GM18867 (cell line): ENCODE data around the gene DCBLD2.
"Not testable (repeated sequence)": the region's sequence is repeated elsewhere in the genome, so short reads cannot be mapped to it uniquely, and the experiment has no call there.

ENCODE experiments used
- ATAC-seq: cut with Tn5 transposase; IDR thresholded peaks from one replicate; pipeline ENCODE4 v1.9.1; 2021; ENCODE audit warnings: mild to moderate bottlenecking, moderate library complexity; ENCODE audit not compliant: unreplicated experiment

DCBLD2 gene

DNA sequence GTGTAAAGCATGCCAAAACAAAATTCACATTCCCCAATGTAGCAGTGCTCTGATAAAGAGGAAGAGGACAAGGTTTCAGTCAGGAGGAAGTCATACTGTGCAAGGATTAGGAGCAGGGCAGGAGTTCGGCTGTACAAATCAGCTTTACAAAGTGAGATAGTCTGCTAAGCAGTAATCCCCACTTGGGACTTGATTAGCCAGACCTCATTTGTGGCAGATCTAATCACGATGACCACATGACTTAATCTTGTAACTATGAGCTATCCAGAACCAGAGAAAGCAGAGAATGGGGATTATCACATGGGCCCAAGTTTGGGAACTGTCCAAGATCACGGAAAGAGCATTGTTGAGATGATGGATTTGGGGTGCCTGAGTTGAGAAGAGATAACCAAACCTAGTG is 7.8 kb downstream of the DCBLD2 start:
- ATAC-seq: no peak

DNA sequence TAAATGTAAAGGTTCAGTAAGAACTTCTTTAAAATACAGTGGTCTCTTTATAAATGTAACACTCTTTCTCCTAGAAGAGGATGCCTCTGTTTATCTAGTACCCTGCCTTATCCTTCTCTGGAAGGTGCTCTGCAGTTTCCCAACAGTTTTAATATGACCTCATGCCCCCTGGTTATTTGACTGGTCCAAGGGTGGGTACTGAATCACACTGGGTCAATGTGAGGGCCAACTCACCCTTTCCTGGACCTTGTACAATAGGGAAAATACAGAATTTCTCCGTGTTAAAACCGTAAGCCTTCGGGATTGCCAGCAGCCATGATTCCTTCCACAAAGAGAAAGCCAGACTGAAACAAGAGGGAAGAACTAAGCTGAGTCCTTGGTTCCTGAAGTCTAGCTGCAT is 9.2 kb downstream of the DCBLD2 start:
- no peak for ATAC-seq

GRCh38 chr3:98890965-98891910 is 10.3 kb downstream of the DCBLD2 start:
- ATAC-seq: no peak

DNA sequence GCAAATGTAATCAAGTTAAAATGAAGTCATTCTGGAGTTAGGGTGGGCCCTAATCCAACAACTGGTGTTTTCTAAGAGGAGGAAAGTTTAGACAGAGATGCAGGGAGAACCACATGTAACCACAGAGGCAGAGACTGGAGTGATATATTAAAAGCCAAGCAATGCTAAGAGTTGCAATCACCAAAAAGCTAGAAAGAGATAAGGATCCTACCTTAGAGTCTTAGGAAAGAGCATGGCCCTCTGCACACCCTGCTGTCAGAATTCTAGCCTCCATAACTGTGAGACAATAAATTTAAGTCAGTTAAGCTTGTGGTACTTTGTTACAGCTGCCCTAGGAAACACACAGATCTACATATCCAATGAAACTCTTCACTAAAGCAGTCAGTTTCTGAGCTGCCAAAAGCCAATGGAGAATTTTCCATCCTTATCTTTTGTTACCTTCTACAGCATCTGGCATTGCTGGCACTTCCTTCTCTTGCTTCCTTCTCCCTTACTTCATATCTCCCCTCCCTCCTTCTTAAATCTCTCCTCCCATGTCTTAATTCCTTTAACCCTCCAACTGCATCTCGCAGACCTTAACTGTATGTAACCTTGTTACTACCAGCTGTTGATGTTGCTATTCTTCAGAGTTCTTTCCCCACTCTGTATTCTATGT is 11.2 kb downstream of the DCBLD2 start:
- ATAC-seq: no peak

DNA sequence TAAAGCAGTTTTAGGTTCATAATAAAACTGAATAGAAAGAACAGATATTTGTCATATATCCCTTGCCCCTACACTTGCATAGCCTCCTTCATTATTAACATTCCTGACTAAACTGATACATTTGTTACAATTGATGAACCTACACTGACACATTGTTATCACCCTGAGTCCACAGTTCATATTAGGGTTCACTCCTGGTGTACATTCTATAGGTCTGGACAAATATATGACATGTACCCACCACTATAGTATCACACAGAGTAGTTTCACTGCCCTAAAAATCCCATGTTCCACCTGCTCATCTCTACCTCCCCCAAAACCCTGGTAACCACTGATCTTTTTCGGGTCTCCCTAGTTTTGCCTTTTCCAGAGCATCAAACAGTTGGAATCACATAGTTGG is 13.8 kb downstream of the DCBLD2 start:
- no peak for ATAC-seq

- ATAC-seq: no peak
Measured at GRCh38 chr3:98886525-98886924, 15.0 kb downstream of the DCBLD2 start.

DNA sequence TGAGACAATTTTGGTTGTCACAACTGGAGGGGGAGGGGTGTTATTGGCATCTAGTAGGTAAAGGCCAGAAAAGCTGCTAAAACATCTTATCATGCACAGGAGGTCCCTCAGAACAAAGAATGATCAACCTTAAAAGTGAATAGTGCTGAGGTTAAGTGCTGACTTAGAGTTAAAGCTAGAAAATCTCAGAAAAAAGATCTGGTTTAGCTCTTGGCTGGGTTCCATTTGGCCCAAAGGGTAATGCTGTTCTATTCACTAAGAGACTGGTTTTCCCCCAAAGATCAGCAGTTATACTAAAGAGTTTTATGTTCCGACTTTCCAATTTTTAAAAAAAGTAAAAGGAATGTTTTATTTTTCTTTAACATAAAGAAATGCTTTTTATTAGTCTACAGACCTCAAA is 15.6 kb downstream of the DCBLD2 start:
- ATAC-seq: no peak

DNA sequence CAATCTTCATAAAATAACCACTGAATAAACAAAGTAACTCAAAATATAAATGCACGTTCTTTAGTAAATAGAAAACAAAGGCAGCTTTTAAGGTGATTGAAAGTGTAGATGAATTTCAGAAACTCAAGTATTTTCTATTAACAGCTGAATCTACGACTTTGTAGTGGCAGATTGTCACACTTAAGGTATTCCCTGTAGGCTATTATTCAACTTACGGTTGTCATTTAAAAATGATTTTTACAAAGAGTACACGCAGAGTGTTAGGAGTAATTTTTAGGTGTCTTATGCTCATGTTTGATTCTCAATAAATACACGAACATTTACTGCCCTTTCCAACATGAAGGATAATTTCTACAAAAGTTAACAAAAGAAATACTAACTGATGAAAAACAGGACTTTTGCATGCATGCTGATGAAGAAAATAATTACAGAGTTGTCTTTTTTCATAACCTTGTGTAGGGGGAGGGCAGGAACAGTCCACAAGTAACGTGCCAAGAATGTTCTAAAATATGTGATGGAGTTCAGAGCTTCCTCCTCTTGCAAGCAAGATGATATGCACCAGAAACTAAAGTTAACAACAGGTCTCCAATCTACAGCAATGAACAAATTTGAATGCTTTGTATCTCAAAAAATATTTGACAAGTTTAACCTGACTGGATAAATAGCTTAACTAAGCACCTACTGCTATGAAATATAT is 16.7 kb downstream of the DCBLD2 start:
- ATAC-seq: no peak

DNA sequence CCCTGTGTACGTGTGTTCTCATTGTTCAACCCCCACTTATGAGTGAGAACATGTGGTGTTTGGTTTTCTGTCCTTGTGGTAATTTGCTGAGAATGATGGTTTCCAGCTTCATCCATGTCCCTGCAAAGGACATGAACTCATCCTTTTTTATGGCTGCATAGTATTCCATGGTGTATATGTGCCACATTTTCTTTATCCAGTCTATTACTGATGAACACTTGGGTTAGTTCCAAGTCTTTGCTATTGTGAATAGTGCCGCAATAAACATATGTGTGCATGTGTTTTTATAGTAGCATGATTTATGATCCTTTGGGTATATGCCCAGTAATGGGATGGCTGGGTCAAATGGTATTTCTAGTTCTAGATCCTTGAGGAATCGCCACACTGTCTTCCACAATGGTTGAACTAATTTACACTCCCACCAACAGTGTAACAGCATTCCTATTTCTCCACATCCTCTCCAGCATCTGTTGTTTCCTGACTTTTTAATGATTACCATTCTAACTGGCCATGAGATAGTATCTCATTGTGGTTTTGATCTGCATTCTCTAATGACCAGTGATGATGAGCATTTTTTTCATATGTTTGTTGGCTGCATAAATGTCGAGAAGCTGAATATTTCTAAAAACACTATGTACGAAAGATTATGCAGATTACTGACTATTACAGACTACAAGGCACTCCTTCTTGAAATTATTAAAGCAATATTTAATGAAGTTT is 18.7 kb downstream of the DCBLD2 start:
- ATAC-seq: not testable (repeated sequence)

- no peak for ATAC-seq
Measured at GRCh38 chr3:98877132-98877531, 24.4 kb downstream of the DCBLD2 start.

DNA sequence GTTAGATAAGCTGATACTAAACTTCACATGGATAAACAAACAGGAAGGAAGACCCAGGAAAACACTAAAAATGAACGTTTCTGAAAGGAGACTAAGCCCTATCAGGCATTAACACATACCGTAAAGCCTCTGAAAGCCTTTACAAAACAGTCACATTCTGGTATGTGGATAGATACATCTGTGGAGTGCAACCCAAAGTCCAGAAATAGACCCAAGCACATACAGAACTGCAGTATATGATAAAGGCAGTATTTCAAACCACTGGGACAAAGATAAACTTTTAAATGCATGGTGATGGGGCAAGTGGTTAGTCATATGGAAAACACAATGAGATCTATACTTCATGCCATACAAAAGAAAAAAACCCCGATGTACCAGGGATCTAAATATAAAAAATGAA is 26.0 kb downstream of the DCBLD2 start:
- no peak for ATAC-seq

GRCh38 chr3:98874602-98875249 is 26.8 kb downstream of the DCBLD2 start:
- ATAC-seq: no peak

DNA sequence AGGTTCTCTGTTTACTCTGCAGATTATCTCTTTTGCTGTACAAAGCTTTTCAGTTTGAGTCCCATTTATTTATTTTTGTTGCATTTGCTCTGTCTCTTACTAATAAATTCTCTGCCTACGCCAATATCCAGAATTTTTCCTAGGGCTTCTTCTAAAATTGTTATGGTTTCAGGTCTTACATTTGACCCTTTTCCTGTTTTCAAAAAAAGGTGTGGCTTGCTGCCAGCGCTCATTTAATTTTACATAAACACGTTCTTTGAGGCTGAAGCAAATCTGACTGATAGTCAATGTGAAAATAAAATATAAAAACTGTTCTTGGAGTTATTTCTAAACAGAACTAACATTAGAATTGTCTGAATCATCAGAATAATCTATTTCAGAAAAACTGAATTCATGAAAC is 32.1 kb downstream of the DCBLD2 start:
- ATAC-seq: no peak

DNA sequence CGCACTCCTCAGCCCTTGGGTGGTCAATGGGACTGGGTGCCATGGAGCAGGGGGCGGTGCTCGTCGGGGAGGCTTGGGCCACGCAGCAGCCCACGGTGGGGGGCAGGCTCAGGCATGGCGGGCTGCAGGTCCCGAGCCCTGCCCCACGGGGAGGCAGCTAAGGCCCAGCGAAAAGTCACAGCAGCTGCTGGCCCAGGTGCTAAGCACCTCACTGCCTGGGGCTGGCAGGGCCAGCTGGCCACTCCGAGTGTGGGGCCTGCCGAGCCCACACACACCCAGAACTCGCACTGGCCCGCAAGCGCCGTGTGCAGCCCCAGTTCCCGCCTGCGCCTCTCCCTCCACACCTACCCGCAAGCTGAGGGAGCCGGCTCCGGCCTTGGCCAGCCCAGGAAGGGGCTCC is 43.5 kb downstream of the DCBLD2 start:
- ATAC-seq: not testable (repeated sequence)

GRCh38 chr3:98857258-98857657 is 44.2 kb downstream of the DCBLD2 start:
- ATAC-seq: not testable (repeated sequence)

DNA sequence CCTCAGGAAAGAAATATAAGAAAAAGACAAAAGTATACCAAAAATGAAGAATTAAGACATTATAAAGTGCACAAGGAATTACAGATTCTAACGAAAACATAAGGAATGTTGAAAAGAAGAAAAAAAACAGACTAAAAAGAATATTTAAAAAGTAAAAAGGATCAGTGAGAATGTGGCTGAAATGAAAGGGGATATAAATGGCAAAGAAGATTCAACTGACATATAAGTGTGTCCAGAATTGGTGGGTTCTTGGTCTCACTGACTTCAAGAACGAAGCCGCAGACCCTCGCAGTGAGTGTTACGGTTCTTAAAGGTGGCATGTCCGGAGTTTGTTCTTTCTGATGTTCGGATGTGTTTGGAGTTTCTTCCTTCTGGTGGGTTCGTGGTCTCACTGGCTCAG is 44.8 kb downstream of the DCBLD2 start:
- no peak for ATAC-seq

DNA sequence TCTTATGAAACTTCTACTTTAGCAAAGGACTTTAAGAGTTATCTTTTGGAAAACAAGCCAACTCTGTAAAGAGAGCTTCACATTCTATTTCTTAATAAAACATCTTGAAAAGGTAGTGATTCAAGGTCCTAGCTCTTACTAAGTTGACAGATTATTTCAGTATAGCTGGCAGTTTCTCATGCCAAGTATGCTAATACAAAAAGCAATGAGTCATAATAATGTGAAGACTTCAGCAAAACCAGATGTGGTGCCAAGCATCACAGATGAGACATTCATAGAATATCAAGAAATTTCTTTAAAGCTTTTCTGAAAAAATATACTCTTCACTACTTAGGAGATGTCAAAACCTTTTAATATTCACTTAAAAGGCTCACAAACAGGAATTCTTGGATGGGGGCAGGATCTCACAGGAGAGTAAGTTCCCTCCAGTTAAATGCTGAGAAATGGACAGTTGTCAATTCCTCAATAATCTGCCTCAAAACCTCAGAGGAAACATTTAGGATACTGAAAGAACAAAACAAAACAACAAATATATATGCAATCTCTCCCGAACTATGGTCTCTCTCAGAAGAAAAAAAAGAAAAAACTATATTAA is 45.6 kb downstream of the DCBLD2 start:
- no peak for ATAC-seq

- ATAC-seq: no peak
Measured at GRCh38 chr3:98848108-98848507, 53.4 kb downstream of the DCBLD2 start.

- no peak for ATAC-seq
Measured at GRCh38 chr3:98846101-98846500, 55.4 kb downstream of the DCBLD2 start.
